AG09309 (cell line): ENCODE measurements around the gene NSG1.

Experiments used
- DNase-seq: peaks from one replicate; pipeline ENCODE4 v3.0.0-alpha.2; 2010; ENCODE audit warnings: low read depth
- H3K4me3 ChIP-seq: 2 replicates; pipeline ENCODE4 v1.5.1; 2011; ENCODE audit warnings: mild to moderate bottlenecking, low read depth, low read length, moderate library complexity; ENCODE audit not compliant: control insufficient read depth
- CTCF ChIP-seq: IDR thresholded peaks from 2 replicates; pipeline ENCODE4 v1.5.1; 2011; ENCODE audit warnings: mild to moderate bottlenecking, low read depth, low read length, inconsistent platforms; ENCODE audit not compliant: insufficient read depth, control insufficient read depth; ENCODE audit errors: missing control alignments

The NSG1 gene

GRCh38 chr4:4384837-4385236 is 2.1 kb upstream of the NSG1 start:
- H3K4me3 ChIP-seq: no peak overlapping the region
- DNase-seq: no peak
- TF ChIP-seq CTCF: peak; percentile 18

GRCh38 chr4:4385729-4386295 is 1.1 kb upstream of the NSG1 start:
- H3K4me3 ChIP-seq: no peak overlapping the region
- no peak for DNase-seq
- no peak for TF ChIP-seq CTCF

DNA sequence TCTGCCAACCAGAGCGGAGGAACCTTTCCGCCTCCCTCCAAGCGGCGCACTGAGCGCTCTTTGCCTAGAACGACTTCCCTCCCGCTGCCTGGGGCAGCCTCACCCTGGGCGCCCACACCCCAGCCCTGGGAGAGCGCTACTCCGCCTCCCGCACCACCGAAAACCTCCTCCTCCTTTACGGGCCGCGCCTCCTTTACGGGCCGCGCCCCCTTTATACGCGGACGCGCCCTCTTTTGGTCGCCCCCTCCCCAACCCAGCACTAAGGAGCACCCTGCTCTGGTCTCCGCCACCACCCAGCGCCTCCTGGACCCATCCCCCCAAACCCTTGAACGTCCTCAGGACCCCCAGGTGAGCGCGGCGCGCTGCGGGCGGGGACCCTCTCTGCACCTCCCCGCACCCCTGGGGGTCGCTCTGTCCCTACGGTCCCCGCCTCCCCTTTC is 586 bp upstream of the NSG1 start:
- peak overlapping the region; percentile 27 for H3K4me3 ChIP-seq
- TF ChIP-seq CTCF: no peak
- no peak for DNase-seq

- H3K4me3 ChIP-seq: peak overlapping the region; percentile 13
- TF ChIP-seq CTCF: no peak
- no peak for DNase-seq
Observed at GRCh38 chr4:4387531-4388310, 819 bp downstream of the NSG1 start.

DNA sequence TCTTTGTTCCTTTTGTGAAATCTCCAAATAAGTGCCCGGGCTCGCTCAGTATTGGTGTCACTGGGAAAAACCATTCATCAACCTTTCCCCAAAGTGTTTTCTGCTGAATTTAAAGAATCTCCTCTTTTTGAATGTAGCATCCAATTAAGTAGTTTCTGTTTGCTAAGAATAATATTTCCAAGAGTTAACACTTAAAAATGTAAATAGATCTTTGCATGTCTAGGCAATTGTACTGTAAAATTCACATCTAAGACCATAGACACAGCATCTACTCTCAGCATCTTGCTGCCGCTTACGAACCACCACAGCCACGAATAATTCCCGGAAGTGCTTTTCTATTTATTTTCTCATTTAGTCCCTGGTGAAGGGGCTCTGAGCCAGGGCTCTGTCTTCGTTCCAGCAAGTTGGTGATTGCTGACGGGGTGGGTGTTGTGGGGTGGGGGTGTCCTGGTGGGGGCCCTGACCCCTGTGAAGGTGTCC is 1.4 kb downstream of the NSG1 start:
- H3K4me3 ChIP-seq: no peak overlapping the region
- TF ChIP-seq CTCF: no peak
- no peak for DNase-seq

- TF ChIP-seq CTCF: no peak
- no peak overlapping the region for H3K4me3 ChIP-seq
- no peak for DNase-seq
Observed at GRCh38 chr4:4388836-4389575, 2.1 kb downstream of the NSG1 start.
